SK-N-SH (cell line): Measurements from ENCODE around the gene KRTAP22-2.

Experiments used
- CTCF ChIP-seq: fragments of 200-600 bp; sonication (generic); IDR thresholded peaks from 2 replicates; pipeline ENCODE4 v1.6.1; 2017; ENCODE audit warnings: antibody characterized with exemption, mild to moderate bottlenecking, moderate library complexity
- EP300 ChIP-seq, 2 experiments: IDR thresholded peaks; 2 replicates each; pipeline versions ENCODE4 v1.4.0 to v1.6.1; 2012; ENCODE audit warnings: borderline replicate concordance in 1 of 2, low read depth in 1 of 2, low read length in 1 of 2
- FOSL2 ChIP-seq: IDR thresholded peaks from 2 replicates; pipeline ENCODE4 v1.4.0; 2012; ENCODE audit warnings: low read depth, mild to moderate bottlenecking, moderate library complexity, borderline replicate concordance
- IRF3 ChIP-seq: fragments of 150-350 bp; IDR thresholded peaks from 2 replicates; pipeline ENCODE4 v1.6.1; 2016; ENCODE audit warnings: mild to moderate bottlenecking, low read depth, low read length
- NFIC ChIP-seq: IDR thresholded peaks from 2 replicates; pipeline ENCODE4 v1.4.0; 2012; ENCODE audit warnings: borderline replicate concordance

- TF ChIP-seq EP300 (IDR thresholded peaks at IDR 0.05; ENCODE audit: borderline replicate concordance in 1 of 2, low read depth in 1 of 2, low read length in 1 of 2) (no peak), CTCF (no peak), IRF3 (no peak), FOSL2 (no peak), NFIC (no peak)
Measured at GRCh38 chr21:30638686-30639085, 48.5 kb upstream of the KRTAP22-2 start.
